ENCODE data around the gene TOM1.

DNA sequence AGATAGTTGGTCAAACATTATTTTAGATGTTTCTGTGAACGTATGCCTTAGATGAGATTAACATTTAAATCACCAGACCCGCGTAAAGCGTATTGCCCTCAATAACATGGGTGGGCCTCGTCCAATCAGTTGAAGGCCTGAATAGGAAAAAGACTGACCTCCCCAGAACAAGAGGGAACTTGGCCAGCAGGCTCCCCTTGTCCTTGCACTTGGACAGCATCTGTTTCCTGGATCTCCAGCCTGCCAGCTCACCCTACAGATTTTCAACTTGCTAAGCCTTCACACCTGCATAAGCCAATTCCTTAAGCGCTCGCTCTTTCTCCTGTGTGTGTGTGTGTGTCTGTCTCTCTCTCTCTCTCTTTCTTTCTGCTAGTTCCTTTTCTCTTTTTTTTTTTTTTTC is 8.2 kb downstream of the TOM1 start:
- TF ChIP-seq POLR2A (IDR thresholded peaks at IDR 0.05; ENCODE audit: low read depth, low read length) (no peak), POLR2AphosphoS5 (IDR thresholded peaks at IDR 0.05; ENCODE audit: low read depth, low read length) (no peak), TAF1 (IDR thresholded peaks at IDR 0.05; ENCODE audit: low read depth, low read length) (no peak)
